ENCODE measurements around the gene P2RX2.

GRCh38 chr12:132647858-132648257 lies 29.3 kb downstream of the P2RX2 start:
- no peak for TF ChIP-seq POLR2A (IDR thresholded peaks at IDR 0.05)
- no peak for TF ChIP-seq CTCF (IDR thresholded peaks at IDR 0.05)
